HEK293 (cell line): Measurements from ENCODE around the gene STARD5.

Source experiments
- BCL11A ChIP-seq: fragments of 450-650 bp; formaldehyde crosslinking; IDR thresholded peaks from 2 replicates; pipeline ENCODE4 v1.5.1; 2016; ENCODE audit warnings: low read depth, missing biosample characterization, missing genetic modification characterization
- BCL11B ChIP-seq: fragments of 450-650 bp; formaldehyde crosslinking; IDR thresholded peaks from 2 replicates; pipeline ENCODE4 v1.5.1; 2016; ENCODE audit warnings: low read depth, missing biosample characterization, missing genetic modification characterization
- GLIS1 ChIP-seq: fragments of 450-650 bp; formaldehyde crosslinking; IDR thresholded peaks from 2 replicates; pipeline ENCODE4 v1.5.1; 2016; ENCODE audit warnings: missing biosample characterization, missing genetic modification characterization
- HOXA7 ChIP-seq: sonication (generic); formaldehyde crosslinking; IDR thresholded peaks from 2 replicates; pipeline ENCODE4 v1.8.1; 2022; ENCODE audit warnings: missing genetic modification reagents, borderline replicate concordance
- KLF16 ChIP-seq: fragments of 450-650 bp; formaldehyde crosslinking; IDR thresholded peaks from 2 replicates; pipeline ENCODE4 v1.5.1; 2017; ENCODE audit warnings: missing biosample characterization, missing genetic modification characterization
- KLF8 ChIP-seq: fragments of 450-650 bp; formaldehyde crosslinking; IDR thresholded peaks from 2 replicates; pipeline ENCODE4 v1.5.1; 2016; ENCODE audit warnings: missing biosample characterization, missing genetic modification characterization
- PRDM1 ChIP-seq: fragments of 450-650 bp; formaldehyde crosslinking; IDR thresholded peaks from 2 replicates; pipeline ENCODE4; 2016; ENCODE audit warnings: missing biosample characterization, missing genetic modification characterization
- RBAK ChIP-seq: fragments of 450-650 bp; formaldehyde crosslinking; IDR thresholded peaks from 2 replicates; pipeline ENCODE4 v1.5.1; 2016; ENCODE audit warnings: missing biosample characterization, missing genetic modification characterization
- YY1 ChIP-seq: fragments of 450-650 bp; formaldehyde crosslinking; IDR thresholded peaks from 2 replicates; pipeline ENCODE4 v1.5.1; 2018; ENCODE audit warnings: missing biosample characterization, missing genetic modification characterization
- YY2 ChIP-seq: fragments of 450-650 bp; formaldehyde crosslinking; IDR thresholded peaks from 2 replicates; pipeline ENCODE4 v1.5.1; 2016; ENCODE audit warnings: missing biosample characterization, missing genetic modification characterization
- ZBTB8A ChIP-seq: fragments of 450-650 bp; formaldehyde crosslinking; IDR thresholded peaks from 2 replicates; pipeline ENCODE4 v1.5.1; 2016; ENCODE audit warnings: missing biosample characterization, missing genetic modification characterization
- ZNF140 ChIP-seq: fragments of 450-650 bp; formaldehyde crosslinking; IDR thresholded peaks from 2 replicates; pipeline ENCODE4 v1.5.1; 2016; ENCODE audit warnings: missing biosample characterization, missing genetic modification characterization
- ZNF169 ChIP-seq: fragments of 450-650 bp; formaldehyde crosslinking; IDR thresholded peaks from 2 replicates; pipeline ENCODE4 v1.5.1; 2016; ENCODE audit warnings: missing biosample characterization, missing genetic modification characterization
- ZNF174 ChIP-seq: fragments of 450-650 bp; formaldehyde crosslinking; IDR thresholded peaks from 2 replicates; pipeline ENCODE4 v1.5.0; 2017; ENCODE audit warnings: missing biosample characterization, mild to moderate bottlenecking, missing genetic modification characterization
- ZNF202 ChIP-seq: fragments of 450-650 bp; formaldehyde crosslinking; IDR thresholded peaks from 2 replicates; pipeline ENCODE4 v1.5.1; 2016; ENCODE audit warnings: missing biosample characterization, missing genetic modification characterization, borderline replicate concordance
- ZNF394 ChIP-seq: fragments of 450-650 bp; formaldehyde crosslinking; IDR thresholded peaks from 2 replicates; pipeline ENCODE4 v1.5.1; 2016; ENCODE audit warnings: missing biosample characterization, missing genetic modification characterization, mild to moderate bottlenecking, moderate library complexity, borderline replicate concordance
- ZNF423 ChIP-seq: fragments of 450-650 bp; formaldehyde crosslinking; IDR thresholded peaks from 2 replicates; pipeline ENCODE4 v1.5.1; 2016; ENCODE audit warnings: missing biosample characterization, missing genetic modification characterization
- ZNF510 ChIP-seq: fragments of 450-650 bp; formaldehyde crosslinking; IDR thresholded peaks from 2 replicates; pipeline ENCODE4 v1.5.1; 2018; ENCODE audit warnings: mild to moderate bottlenecking, missing genetic modification characterization, missing biosample characterization; ENCODE audit not compliant: insufficient replicate concordance
- ZNF555 ChIP-seq: fragments of 450-650 bp; formaldehyde crosslinking; conservative IDR thresholded peaks from 2 replicates; pipeline ENCODE4 v1.5.1; 2017; ENCODE audit warnings: missing biosample characterization, mild to moderate bottlenecking, missing genetic modification characterization, inconsistent platforms
- ZNF558 ChIP-seq: fragments of 450-650 bp; formaldehyde crosslinking; IDR thresholded peaks from 2 replicates; pipeline ENCODE4 v1.5.1; 2016; ENCODE audit warnings: missing biosample characterization, missing genetic modification characterization
- ZNF660 ChIP-seq: fragments of 450-650 bp; IDR thresholded peaks from 2 replicates; pipeline ENCODE4 v1.5.1; 2018; ENCODE audit warnings: missing biosample characterization, mild to moderate bottlenecking, missing genetic modification characterization
- ZNF670 ChIP-seq: fragments of 450-650 bp; formaldehyde crosslinking; IDR thresholded peaks from 2 replicates; pipeline ENCODE4 v1.5.1; 2016; ENCODE audit warnings: missing biosample characterization, missing genetic modification characterization, low read depth
- TF ChIP-seq, protein P1 (sequence below): fragments of 450-650 bp; formaldehyde crosslinking; conservative IDR thresholded peaks from 2 replicates; pipeline ENCODE4 v1.5.1; 2016; ENCODE audit warnings: low read depth, missing biosample characterization, missing genetic modification characterization
- TF ChIP-seq, protein P2 (sequence below): fragments of 450-650 bp; formaldehyde crosslinking; IDR thresholded peaks from 2 replicates; pipeline ENCODE4 v1.5.1; 2016; ENCODE audit warnings: missing biosample characterization, missing genetic modification characterization
- TF ChIP-seq, protein P3 (sequence below): fragments of 450-650 bp; formaldehyde crosslinking; IDR thresholded peaks from 2 replicates; pipeline ENCODE4 v1.5.1; 2016; ENCODE audit warnings: missing biosample characterization, missing genetic modification characterization, borderline replicate concordance

Gene STARD5

DNA sequence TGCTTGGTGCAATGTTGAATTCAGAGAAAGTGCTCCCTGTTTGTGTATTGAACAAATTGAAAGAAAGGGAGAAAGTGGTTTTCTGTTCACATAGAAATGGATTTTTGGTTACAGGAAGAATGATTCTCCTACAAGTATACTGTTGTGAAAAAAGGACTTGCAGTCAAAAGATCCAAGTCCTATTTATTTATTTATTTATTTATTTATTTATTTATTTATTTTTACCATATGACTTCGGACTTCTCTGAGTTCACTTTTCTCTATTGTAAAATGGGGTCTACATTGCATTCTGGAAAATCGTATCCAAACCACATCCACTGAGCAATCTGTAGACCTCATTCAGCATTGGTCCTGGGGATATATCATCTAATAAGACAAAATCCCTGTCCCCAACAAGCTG is 46.1 kb downstream of the STARD5 start (continued):
- TF ChIP-seq, protein P1, sequence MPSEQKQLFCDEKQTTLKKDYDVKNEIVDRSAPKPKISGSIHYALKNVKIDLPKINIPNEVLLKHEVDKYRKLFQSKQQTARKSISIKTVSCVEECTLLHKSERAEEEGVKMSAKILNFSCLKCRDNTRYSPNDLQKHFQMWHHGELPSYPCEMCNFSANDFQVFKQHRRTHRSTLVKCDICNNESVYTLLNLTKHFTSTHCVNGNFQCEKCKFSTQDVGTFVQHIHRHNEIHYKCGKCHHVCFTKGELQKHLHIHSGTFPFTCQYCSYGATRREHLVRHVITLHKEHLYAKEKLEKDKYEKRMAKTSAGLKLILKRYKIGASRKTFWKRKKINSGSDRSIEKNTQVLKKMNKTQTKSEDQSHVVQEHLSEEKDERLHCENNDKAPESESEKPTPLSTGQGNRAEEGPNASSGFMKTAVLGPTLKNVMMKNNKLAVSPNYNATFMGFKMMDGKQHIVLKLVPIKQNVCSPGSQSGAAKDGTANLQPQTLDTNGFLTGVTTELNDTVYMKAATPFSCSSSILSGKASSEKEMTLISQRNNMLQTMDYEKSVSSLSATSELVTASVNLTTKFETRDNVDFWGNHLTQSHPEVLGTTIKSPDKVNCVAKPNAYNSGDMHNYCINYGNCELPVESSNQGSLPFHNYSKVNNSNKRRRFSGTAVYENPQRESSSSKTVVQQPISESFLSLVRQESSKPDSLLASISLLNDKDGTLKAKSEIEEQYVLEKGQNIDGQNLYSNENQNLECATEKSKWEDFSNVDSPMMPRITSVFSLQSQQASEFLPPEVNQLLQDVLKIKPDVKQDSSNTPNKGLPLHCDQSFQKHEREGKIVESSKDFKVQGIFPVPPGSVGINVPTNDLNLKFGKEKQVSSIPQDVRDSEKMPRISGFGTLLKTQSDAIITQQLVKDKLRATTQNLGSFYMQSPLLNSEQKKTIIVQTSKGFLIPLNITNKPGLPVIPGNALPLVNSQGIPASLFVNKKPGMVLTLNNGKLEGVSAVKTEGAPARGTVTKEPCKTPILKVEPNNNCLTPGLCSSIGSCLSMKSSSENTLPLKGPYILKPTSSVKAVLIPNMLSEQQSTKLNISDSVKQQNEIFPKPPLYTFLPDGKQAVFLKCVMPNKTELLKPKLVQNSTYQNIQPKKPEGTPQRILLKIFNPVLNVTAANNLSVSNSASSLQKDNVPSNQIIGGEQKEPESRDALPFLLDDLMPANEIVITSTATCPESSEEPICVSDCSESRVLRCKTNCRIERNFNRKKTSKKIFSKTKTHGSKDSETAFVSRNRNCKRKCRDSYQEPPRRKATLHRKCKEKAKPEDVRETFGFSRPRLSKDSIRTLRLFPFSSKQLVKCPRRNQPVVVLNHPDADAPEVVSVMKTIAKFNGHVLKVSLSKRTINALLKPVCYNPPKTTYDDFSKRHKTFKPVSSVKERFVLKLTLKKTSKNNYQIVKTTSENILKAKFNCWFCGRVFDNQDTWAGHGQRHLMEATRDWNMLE (tag by site-specific recombination), result peak; percentile 77
- TF ChIP-seq ZNF555 (tag by site-specific recombination), result peak; percentile 72
- TF ChIP-seq BCL11A (tag by site-specific recombination), result no peak
- peak; percentile 46; the same call in 1 of the 2 replicates for TF ChIP-seq ZNF140 (tag by site-specific recombination)
- no peak for TF ChIP-seq KLF16
- no peak for TF ChIP-seq GLIS1 (tag by site-specific recombination)
- TF ChIP-seq YY1 (tag by site-specific recombination), result no peak
- TF ChIP-seq PRDM1 (tag by site-specific recombination), result no peak
- TF ChIP-seq ZNF174 (tag by site-specific recombination), result no peak
- TF ChIP-seq ZNF510 (tag by site-specific recombination), result peak; percentile 76
- no peak for TF ChIP-seq RBAK
- TF ChIP-seq YY2 (tag by site-specific recombination), result no peak
- TF ChIP-seq ZNF169 (tag by site-specific recombination), result no peak
- TF ChIP-seq ZNF670 (tag by site-specific recombination), result no peak
- no peak for TF ChIP-seq ZNF423 (tag by site-specific recombination)
- no peak for TF ChIP-seq ZNF660
- peak; percentile 80; the same call in 1 of the 2 replicates for TF ChIP-seq ZNF394 (tag by site-specific recombination)
- 0 out of 2 replicates have a peak, but pooled peaks have one; percentile 43 for TF ChIP-seq ZBTB8A (tag by site-specific recombination)
- TF ChIP-seq KLF8 (tag by site-specific recombination), result no peak
- TF ChIP-seq, protein P2, sequence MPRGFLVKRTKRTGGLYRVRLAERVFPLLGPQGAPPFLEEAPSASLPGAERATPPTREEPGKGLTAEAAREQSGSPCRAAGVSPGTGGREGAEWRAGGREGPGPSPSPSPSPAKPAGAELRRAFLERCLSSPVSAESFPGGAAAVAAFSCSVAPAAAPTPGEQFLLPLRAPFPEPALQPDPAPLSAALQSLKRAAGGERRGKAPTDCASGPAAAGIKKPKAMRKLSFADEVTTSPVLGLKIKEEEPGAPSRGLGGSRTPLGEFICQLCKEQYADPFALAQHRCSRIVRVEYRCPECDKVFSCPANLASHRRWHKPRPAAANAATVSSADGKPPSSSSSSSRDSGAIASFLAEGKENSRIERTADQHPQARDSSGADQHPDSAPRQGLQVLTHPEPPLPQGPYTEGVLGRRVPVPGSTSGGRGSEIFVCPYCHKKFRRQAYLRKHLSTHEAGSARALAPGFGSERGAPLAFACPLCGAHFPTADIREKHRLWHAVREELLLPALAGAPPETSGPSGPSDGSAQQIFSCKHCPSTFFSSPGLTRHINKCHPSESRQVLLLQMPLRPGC, result no peak
- no peak for TF ChIP-seq HOXA7 (CRISPR knock-in tag)
- TF ChIP-seq, protein P3, sequence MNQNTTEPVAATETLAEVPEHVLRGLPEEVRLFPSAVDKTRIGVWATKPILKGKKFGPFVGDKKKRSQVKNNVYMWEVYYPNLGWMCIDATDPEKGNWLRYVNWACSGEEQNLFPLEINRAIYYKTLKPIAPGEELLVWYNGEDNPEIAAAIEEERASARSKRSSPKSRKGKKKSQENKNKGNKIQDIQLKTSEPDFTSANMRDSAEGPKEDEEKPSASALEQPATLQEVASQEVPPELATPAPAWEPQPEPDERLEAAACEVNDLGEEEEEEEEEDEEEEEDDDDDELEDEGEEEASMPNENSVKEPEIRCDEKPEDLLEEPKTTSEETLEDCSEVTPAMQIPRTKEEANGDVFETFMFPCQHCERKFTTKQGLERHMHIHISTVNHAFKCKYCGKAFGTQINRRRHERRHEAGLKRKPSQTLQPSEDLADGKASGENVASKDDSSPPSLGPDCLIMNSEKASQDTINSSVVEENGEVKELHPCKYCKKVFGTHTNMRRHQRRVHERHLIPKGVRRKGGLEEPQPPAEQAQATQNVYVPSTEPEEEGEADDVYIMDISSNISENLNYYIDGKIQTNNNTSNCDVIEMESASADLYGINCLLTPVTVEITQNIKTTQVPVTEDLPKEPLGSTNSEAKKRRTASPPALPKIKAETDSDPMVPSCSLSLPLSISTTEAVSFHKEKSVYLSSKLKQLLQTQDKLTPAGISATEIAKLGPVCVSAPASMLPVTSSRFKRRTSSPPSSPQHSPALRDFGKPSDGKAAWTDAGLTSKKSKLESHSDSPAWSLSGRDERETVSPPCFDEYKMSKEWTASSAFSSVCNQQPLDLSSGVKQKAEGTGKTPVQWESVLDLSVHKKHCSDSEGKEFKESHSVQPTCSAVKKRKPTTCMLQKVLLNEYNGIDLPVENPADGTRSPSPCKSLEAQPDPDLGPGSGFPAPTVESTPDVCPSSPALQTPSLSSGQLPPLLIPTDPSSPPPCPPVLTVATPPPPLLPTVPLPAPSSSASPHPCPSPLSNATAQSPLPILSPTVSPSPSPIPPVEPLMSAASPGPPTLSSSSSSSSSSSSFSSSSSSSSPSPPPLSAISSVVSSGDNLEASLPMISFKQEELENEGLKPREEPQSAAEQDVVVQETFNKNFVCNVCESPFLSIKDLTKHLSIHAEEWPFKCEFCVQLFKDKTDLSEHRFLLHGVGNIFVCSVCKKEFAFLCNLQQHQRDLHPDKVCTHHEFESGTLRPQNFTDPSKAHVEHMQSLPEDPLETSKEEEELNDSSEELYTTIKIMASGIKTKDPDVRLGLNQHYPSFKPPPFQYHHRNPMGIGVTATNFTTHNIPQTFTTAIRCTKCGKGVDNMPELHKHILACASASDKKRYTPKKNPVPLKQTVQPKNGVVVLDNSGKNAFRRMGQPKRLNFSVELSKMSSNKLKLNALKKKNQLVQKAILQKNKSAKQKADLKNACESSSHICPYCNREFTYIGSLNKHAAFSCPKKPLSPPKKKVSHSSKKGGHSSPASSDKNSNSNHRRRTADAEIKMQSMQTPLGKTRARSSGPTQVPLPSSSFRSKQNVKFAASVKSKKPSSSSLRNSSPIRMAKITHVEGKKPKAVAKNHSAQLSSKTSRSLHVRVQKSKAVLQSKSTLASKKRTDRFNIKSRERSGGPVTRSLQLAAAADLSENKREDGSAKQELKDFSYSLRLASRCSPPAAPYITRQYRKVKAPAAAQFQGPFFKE, result no peak
- no peak for TF ChIP-seq BCL11B (tag by site-specific recombination)
- TF ChIP-seq ZNF202 (tag by site-specific recombination), result 0 out of 2 replicates have a peak, but pooled peaks have one; percentile 15
- TF ChIP-seq ZNF558 (tag by site-specific recombination), result no peak
- TF ChIP-seq, all 188 proteins: peak for 14
